Panc1 (cell line): Measurements from ENCODE around the gene SLCO4A1. TPM values are rescaled to one million over a fixed set of nuclear protein-coding genes. Genes with fewer than 3 reads are reported as not detected.

ENCODE experiments used
- ATAC-seq: fragments of 200-7000 bp; cut with Tn5 transposase; 2 replicates; pipeline ENCODE4 v1.9.1; 2020; ENCODE audit warnings: mild to moderate bottlenecking, moderate library complexity
- BruUV-seq: library from RNA; stranded (reverse); fragments of 400-500 nt; replicated peaks from 2 replicates; lab custom pipeline; 2021; lab: Mats Ljungman, UMichigan
- CTCF ChIA-PET: fragments of 300-600 bp; sonication (Branson Sonifier 250); formaldehyde crosslinking; loops from one replicate; lab custom pipeline; 2022; ENCODE audit warnings: antibody characterized with exemption; lab: Charles Lee
- POLR2A ChIA-PET: fragments of 300-600 bp; sonication (Branson Sonifier 250); formaldehyde crosslinking; loops from one replicate; lab custom pipeline; 2022; ENCODE audit warnings: antibody characterized with exemption; lab: Charles Lee
- DNase-seq: peaks from one replicate; pipeline ENCODE4 v3.0.0-alpha.2; 2010; ENCODE audit warnings: low read depth, low spot score
- H3K27ac ChIP-seq: 2 replicates; pipeline ENCODE4 v1.5.1; 2011; ENCODE audit warnings: mild to moderate bottlenecking, low read length, inconsistent platforms
- H3K27me3 ChIP-seq: fragments of 200-500 bp; sonication (Bioruptor generic); 2 replicates; pipeline ENCODE4 v1.6.0; 2014; ENCODE audit warnings: low read length, inconsistent platforms; ENCODE audit not compliant: control insufficient read depth, insufficient read depth
- H3K36me3 ChIP-seq: fragments of 200-500 bp; sonication (Bioruptor generic); 2 replicates; pipeline ENCODE4 v1.5.1; 2014; ENCODE audit warnings: inconsistent platforms, mild to moderate bottlenecking, low read length, moderate library complexity; ENCODE audit not compliant: control insufficient read depth, insufficient read depth
- H3K4me1 ChIP-seq: 2 replicates; pipeline ENCODE4 v1.5.1; 2011; ENCODE audit warnings: inconsistent platforms, mild to moderate bottlenecking, low read length, moderate library complexity; ENCODE audit not compliant: control insufficient read depth, insufficient read depth
- H3K4me3 ChIP-seq, 2 experiments: 2 replicates each; pipeline ENCODE4 v1.5.1; 2011 to 2012; ENCODE audit warnings: low read depth in 2 of 2, low read length in 2 of 2, mild to moderate bottlenecking in 2 of 2, inconsistent platforms in 1 of 2, moderate library complexity in 1 of 2
- H3K9me3 ChIP-seq: fragments of 200-500 bp; sonication (Bioruptor generic); 2 replicates; pipeline ENCODE4 v1.5.1; 2014; ENCODE audit warnings: low read depth, mild to moderate bottlenecking, inconsistent platforms, low read length, moderate library complexity; ENCODE audit not compliant: control insufficient read depth, insufficient read depth
- POLR2AphosphoS5 ChIP-seq: IDR thresholded peaks from 2 replicates; pipeline ENCODE4 v1.6.1; 2012; ENCODE audit warnings: mild to moderate bottlenecking, low read depth, low read length, moderate library complexity
- SIN3A ChIP-seq: IDR thresholded peaks from 2 replicates; pipeline ENCODE4 v1.6.1; 2012; ENCODE audit warnings: low read depth, mild to moderate bottlenecking, low read length, moderate library complexity, borderline replicate concordance; ENCODE audit not compliant: insufficient read depth
- TCF7L2 ChIP-seq: IDR thresholded peaks from 2 replicates; pipeline ENCODE4 v1.6.1; 2011; ENCODE audit warnings: mild to moderate bottlenecking, low read depth, low read length, inconsistent platforms
- in situ Hi-C: cut with HindIII; loops from 2 replicates; pipeline ENCODE4 v1.10.0; 2016; ENCODE audit warnings: low sequenced_read_pairs, low pct_unique_long_range_greater_than_20kb
- intact Hi-C: fragments of 100-400 bp; cut with micrococcal nuclease; formaldehyde crosslinking; loops from one replicate; pipeline ENCODE4 v1.10.0; 2022; ENCODE audit not compliant: unreplicated experiment
- total RNA-seq: library from RNA; stranded (reverse); gene quantifications from one replicate; pipeline ENCODE4 v1.2.1, GENCODE V29; 2021; ENCODE audit not compliant: unreplicated experiment
- TF ChIP-seq, protein P1 (sequence below), 2 experiments: IDR thresholded peaks; 2 replicates each; pipeline ENCODE4 v1.6.1; 2011 to 2012; ENCODE audit warnings: low read depth in 2 of 2, control low read depth in 1 of 2, low read length in 1 of 2, mild to moderate bottlenecking in 1 of 2, moderate library complexity in 1 of 2; ENCODE audit not compliant: insufficient read depth in 1 of 2
- TF ChIP-seq, protein P2 (sequence below): fragments of 450-650 bp; IDR thresholded peaks from 2 replicates; pipeline ENCODE4 v1.5.1; 2017; ENCODE audit warnings: mild to moderate bottlenecking

Gene SLCO4A1
- total RNA-seq, 1 experiment from 2014 or later: 167 TPM

DNA sequence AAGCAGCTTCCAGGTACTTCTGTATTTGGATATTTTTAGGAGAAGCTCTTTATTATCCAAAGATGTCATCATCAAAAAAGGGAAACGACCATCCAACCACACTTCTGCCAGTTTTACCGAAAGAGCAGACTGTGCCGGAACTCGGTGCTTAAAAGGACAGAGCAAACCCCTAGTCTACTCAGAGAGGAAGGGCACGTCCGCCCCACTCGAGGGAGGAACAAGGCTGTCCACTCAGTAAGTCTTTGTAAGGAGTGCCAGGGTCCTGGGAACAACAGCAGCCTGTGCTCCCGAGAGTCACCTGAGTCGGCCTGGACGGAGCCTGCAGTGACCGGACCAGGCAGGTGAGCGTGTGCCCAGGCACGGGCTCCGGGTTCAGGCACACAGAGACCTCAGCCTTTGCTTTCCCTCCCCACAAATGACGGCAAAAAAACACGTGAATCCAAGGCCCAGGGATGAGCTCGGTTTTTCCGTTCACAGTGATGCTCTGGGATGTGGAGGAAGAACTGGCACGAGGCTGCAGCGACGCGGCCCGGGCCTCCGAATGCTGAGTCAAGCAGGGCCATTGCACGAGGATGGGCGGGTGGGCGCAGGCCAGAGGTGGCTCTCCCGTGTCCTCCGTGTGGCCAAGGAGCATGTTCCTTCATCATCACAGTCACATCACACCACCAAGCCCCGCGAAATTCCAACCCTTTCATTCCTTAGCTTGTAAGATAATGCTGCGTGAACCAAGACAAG lies 17.4 kb upstream of the SLCO4A1 start:
- intact Hi-C loops (no loop called here), in situ Hi-C loops (no loop called here)
- BruUV-seq: TSS peak; percentile 53
- Histone ChIP-seq H3K36me3 (no peaks in the 10 kb centered on the region), H3K4me1 (peaks cover 71% of the 10 kb centered on the region), H3K9me3 (no peaks in the 10 kb centered on the region), H3K27me3 (no peaks in the 10 kb centered on the region), H3K27ac (peak overlapping the region; percentile 89), H3K4me3 (no peak overlapping the region)
- ChIA-PET CTCF (interaction anchor here (0.8 kb wide), 1 partner anchor 169 kb away, joined by 8 read pairs; no protein-coding TSS in a partner anchor), POLR2A (no interaction called here)
- ATAC-seq: no peak
- no peak for DNase-seq
- TF ChIP-seq, protein P1, sequence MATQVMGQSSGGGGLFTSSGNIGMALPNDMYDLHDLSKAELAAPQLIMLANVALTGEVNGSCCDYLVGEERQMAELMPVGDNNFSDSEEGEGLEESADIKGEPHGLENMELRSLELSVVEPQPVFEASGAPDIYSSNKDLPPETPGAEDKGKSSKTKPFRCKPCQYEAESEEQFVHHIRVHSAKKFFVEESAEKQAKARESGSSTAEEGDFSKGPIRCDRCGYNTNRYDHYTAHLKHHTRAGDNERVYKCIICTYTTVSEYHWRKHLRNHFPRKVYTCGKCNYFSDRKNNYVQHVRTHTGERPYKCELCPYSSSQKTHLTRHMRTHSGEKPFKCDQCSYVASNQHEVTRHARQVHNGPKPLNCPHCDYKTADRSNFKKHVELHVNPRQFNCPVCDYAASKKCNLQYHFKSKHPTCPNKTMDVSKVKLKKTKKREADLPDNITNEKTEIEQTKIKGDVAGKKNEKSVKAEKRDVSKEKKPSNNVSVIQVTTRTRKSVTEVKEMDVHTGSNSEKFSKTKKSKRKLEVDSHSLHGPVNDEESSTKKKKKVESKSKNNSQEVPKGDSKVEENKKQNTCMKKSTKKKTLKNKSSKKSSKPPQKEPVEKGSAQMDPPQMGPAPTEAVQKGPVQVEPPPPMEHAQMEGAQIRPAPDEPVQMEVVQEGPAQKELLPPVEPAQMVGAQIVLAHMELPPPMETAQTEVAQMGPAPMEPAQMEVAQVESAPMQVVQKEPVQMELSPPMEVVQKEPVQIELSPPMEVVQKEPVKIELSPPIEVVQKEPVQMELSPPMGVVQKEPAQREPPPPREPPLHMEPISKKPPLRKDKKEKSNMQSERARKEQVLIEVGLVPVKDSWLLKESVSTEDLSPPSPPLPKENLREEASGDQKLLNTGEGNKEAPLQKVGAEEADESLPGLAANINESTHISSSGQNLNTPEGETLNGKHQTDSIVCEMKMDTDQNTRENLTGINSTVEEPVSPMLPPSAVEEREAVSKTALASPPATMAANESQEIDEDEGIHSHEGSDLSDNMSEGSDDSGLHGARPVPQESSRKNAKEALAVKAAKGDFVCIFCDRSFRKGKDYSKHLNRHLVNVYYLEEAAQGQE (IDR thresholded peaks at IDR 0.05; ENCODE audit: insufficient read depth in 1 of 2, low read depth in 2 of 2, low read length in 1 of 2): no peak
- TF ChIP-seq, protein P2, sequence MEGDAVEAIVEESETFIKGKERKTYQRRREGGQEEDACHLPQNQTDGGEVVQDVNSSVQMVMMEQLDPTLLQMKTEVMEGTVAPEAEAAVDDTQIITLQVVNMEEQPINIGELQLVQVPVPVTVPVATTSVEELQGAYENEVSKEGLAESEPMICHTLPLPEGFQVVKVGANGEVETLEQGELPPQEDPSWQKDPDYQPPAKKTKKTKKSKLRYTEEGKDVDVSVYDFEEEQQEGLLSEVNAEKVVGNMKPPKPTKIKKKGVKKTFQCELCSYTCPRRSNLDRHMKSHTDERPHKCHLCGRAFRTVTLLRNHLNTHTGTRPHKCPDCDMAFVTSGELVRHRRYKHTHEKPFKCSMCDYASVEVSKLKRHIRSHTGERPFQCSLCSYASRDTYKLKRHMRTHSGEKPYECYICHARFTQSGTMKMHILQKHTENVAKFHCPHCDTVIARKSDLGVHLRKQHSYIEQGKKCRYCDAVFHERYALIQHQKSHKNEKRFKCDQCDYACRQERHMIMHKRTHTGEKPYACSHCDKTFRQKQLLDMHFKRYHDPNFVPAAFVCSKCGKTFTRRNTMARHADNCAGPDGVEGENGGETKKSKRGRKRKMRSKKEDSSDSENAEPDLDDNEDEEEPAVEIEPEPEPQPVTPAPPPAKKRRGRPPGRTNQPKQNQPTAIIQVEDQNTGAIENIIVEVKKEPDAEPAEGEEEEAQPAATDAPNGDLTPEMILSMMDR: no peak; the same call in 1 of the 2 replicates
- no peak for TF ChIP-seq POLR2AphosphoS5

DNA sequence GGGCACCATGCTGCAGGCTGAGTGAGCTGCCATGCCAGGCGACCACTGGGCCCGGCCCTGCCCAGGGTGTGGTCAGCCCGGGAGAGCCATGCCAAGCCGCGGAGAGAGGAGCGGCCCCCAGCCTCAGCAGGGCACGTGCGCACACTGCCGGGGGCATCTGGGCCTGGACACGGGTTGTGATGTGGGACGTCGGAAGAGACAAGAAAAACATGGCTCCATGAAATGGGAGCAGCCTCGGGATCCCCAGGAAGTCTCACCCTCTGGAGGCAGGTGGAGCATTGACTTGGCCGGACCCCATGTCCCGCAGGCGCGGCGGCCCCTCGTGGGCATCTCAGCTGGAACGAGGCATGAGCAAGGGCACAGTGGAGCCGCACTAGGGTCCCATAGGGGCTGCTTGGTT lies 16.8 kb upstream of the SLCO4A1 start:
- in situ Hi-C loops (no loop called here), intact Hi-C loops (no loop called here)
- peaks cover 65% of the 10 kb centered on the region for H3K4me1 ChIP-seq
- DNase-seq (no peak), ATAC-seq (no peak)
- no peaks in the 10 kb centered on the region for H3K9me3 ChIP-seq
- CTCF ChIA-PET: interaction anchor here (0.8 kb wide), 1 partner anchor 169 kb away, joined by 8 read pairs; no protein-coding TSS in a partner anchor
- POLR2A ChIA-PET: no interaction called here
- BruUV-seq: no TSS peak
- no peaks in the 10 kb centered on the region for H3K27me3 ChIP-seq
- H3K4me3 ChIP-seq: no peak overlapping the region
- H3K27ac ChIP-seq: peak overlapping the region; percentile 89
- TF ChIP-seq SIN3A: no peak
- no peaks in the 10 kb centered on the region for H3K36me3 ChIP-seq

DNA sequence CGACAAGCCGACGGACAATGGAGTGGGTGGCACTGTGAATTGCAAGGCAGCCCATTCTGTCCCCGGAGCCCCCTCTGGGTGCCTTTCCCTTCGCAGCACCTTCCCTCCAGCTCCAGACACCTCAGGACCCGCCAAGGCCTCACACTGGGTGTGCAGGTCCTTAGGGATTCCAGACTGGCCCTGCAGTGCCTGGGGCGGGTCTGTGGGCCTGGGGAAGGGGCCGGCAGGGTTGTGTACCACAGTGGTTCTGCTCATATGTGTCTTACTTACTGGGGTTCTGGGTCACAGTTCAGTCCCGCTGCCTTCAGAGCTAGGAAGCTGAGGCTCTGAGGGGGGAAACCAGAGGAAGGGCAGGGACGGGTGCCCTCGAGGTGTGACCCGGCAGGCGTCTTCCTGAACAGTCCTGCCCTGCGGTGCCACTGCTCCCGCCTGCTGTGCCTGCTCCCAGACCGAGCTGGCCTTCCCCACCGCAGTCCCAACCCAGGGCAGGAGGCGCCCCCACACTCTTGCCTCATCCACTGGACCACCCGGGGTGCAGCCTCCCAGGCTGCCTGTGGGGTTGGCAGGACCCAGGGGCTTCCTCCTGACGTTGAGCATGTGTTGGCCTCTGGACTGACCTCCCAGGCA lies 16.3 kb upstream of the SLCO4A1 start:
- in situ Hi-C loops (no loop called here), intact Hi-C loops (no loop called here)
- Histone ChIP-seq H3K9me3 (no peaks in the 10 kb centered on the region), H3K36me3 (no peaks in the 10 kb centered on the region), H3K27me3 (no peaks in the 10 kb centered on the region), H3K27ac (peak overlapping the region; percentile 89), H3K4me1 (peaks cover 62% of the 10 kb centered on the region), H3K4me3 (no peak overlapping the region)
- TF ChIP-seq SIN3A (no peak), POLR2AphosphoS5 (no peak), TCF7L2 (no peak)
- TF ChIP-seq, protein P2: no peak
- TF ChIP-seq, protein P1 (IDR thresholded peaks at IDR 0.05; ENCODE audit: insufficient read depth in 1 of 2, low read depth in 2 of 2, low read length in 1 of 2): no peak
- DNase-seq (no peak), ATAC-seq (no peak)
- ChIA-PET CTCF (no interaction called here), POLR2A (no interaction called here)
- BruUV-seq: no TSS peak
